ENCODE data around the gene ATP2B3.

GRCh38 chrX:153631907-153632594 lies 114.6 kb downstream of the ATP2B3 start:
- TF ChIP-seq POLR2AphosphoS5 (IDR thresholded peaks at IDR 0.05; ENCODE audit: low read depth, low read length) (no peak), POLR2A (IDR thresholded peaks at IDR 0.05; ENCODE audit: low read depth, low read length) (no peak), TAF1 (IDR thresholded peaks at IDR 0.05; ENCODE audit: low read depth, low read length) (no peak), PAX5 (IDR thresholded peaks at IDR 0.05; ENCODE audit: insufficient read depth, low read length, severe bottlenecking) (no peak), POU2F2 (IDR thresholded peaks at IDR 0.05; ENCODE audit: low read depth, low read length) (no peak), SPI1 (IDR thresholded peaks at IDR 0.05; ENCODE audit: low read depth, low read length) (no peak)
